GM12878 (cell line): ENCODE results near the gene RTN3. TPM values are rescaled to one million over a fixed set of nuclear protein-coding genes. Genes with fewer than 3 reads are reported as not detected.

Experiments
- ATF7 ChIP-seq: fragments of 450-650 bp; IDR thresholded peaks from 2 replicates; pipeline ENCODE4 v1.6.1; 2016; ENCODE audit warnings: low read depth, mild to moderate bottlenecking
- CEBPZ ChIP-seq: fragments of 150-350 bp; IDR thresholded peaks from 2 replicates; pipeline ENCODE4 v1.6.1; 2016; ENCODE audit warnings: low read depth, low read length
- CHD2 ChIP-seq: IDR thresholded peaks from 2 replicates; pipeline ENCODE4 v1.6.1; 2011; ENCODE audit warnings: low read depth, low read length, improper control_type of control experiment, borderline replicate concordance
- ETV6 ChIP-seq, 2 experiments: fragments of 450-650 bp in 1 of 2; IDR thresholded peaks in 1 of 2; conservative IDR thresholded peaks in 1 of 2; 2 replicates each; pipeline ENCODE4 v1.6.1; 2014; ENCODE audit warnings: antibody characterized with exemption in 1 of 2, borderline replicate concordance in 1 of 2, low read depth in 1 of 2, mild to moderate bottlenecking in 1 of 2, moderate library complexity in 1 of 2
- FOXK2 ChIP-seq: fragments of 450-650 bp; IDR thresholded peaks from 2 replicates; pipeline ENCODE4 v1.6.1; 2017; ENCODE audit warnings: mild to moderate bottlenecking, moderate library complexity
- MTA2 ChIP-seq: fragments of 450-650 bp; IDR thresholded peaks from 2 replicates; pipeline ENCODE4 v1.6.1; 2016; ENCODE audit warnings: low read depth, mild to moderate bottlenecking, moderate library complexity
- NFIC ChIP-seq: IDR thresholded peaks from 2 replicates; pipeline ENCODE4 v1.6.1; 2012; ENCODE audit warnings: low read depth, mild to moderate bottlenecking, inconsistent platforms, low read length, moderate library complexity
- NR2F1 ChIP-seq: fragments of 450-650 bp; conservative IDR thresholded peaks from 2 replicates; pipeline ENCODE4 v1.6.1; 2017; ENCODE audit warnings: mild to moderate bottlenecking
- PAX5 ChIP-seq: IDR thresholded peaks from 2 replicates; pipeline ENCODE4 v1.6.1; 2011; ENCODE audit warnings: low read depth, low read length, borderline replicate concordance
- PKNOX1 ChIP-seq: fragments of 450-650 bp; IDR thresholded peaks from 2 replicates; pipeline ENCODE4 v1.6.1; 2016; ENCODE audit warnings: mild to moderate bottlenecking
- RCOR1 ChIP-seq: conservative IDR thresholded peaks from 2 replicates; pipeline ENCODE4 v1.6.1; 2012; ENCODE audit warnings: low read depth, low read length, improper control_type of control experiment
- SMARCA5 ChIP-seq: fragments of 450-650 bp; IDR thresholded peaks from 2 replicates; pipeline ENCODE4 v1.6.1; 2017; ENCODE audit warnings: mild to moderate bottlenecking
- SREBF1 ChIP-seq: IDR thresholded peaks from 2 replicates; pipeline ENCODE4 v1.6.1; 2012; ENCODE audit warnings: mild to moderate bottlenecking, low read length
- SUZ12 ChIP-seq: fragments of 200-600 bp; sonication (generic); IDR thresholded peaks from one replicate; pipeline ENCODE4 v1.6.1; 2018; ENCODE audit warnings: antibody characterized with exemption, mild to moderate bottlenecking; ENCODE audit not compliant: unreplicated experiment
- TARDBP ChIP-seq: IDR thresholded peaks from 2 replicates; pipeline ENCODE4 v1.6.1; 2016; ENCODE audit warnings: borderline replicate concordance
- ZSCAN29 ChIP-seq: fragments of 450-650 bp; IDR thresholded peaks from 2 replicates; pipeline ENCODE4 v1.6.1; 2017; ENCODE audit warnings: mild to moderate bottlenecking, moderate library complexity
- polyA plus RNA-seq, 11 experiments: library from polyadenylated mRNA; depleted of rRNA in 4 of 11; unstranded in 6 of 11; stranded (reverse) in 5 of 11; fragments of >200 nt; fragmentation: Nextera tagmentation in 4 of 11; fragmentation: Illumina TruSeq in 1 of 11; extraction: Ambion mirVana in 4 of 11; extraction: Trizol in 1 of 11; gene quantifications; 1 replicate in 1 of 11; 2 replicates in 10 of 11; pipeline versions ENCODE4 v1.2.1 to v1.2.3, GENCODE V29; 2011 to 2016; ENCODE audit warnings: inconsistent platforms in 2 of 11, missing spikeins in 2 of 11, low read depth in 1 of 11
- total RNA-seq, 4 experiments: library from RNA; depleted of rRNA in 3 of 4; stranded (reverse); fragments of >200 nt in 3 of 4; fragmentation: Illumina TruSeq in 1 of 4; extraction: Trizol in 1 of 4; gene quantifications; 2 replicates each; pipeline versions ENCODE4 v1.2.1 to v1.2.3, GENCODE V29; 2013 to 2021
- TF ChIP-seq, protein P1 (sequence below): fragments of 450-650 bp; conservative IDR thresholded peaks from 2 replicates; pipeline ENCODE4 v1.6.1; 2017; ENCODE audit warnings: mild to moderate bottlenecking, moderate library complexity
- TF ChIP-seq, protein P2 (sequence below), 3 experiments: IDR thresholded peaks in 2 of 3; conservative IDR thresholded peaks in 1 of 3; 2 replicates each; pipeline ENCODE4 v1.5.1; 2011; ENCODE audit warnings: low read depth in 3 of 3, low read length in 3 of 3, mild to moderate bottlenecking in 3 of 3, control low read depth in 2 of 3, moderate library complexity in 2 of 3, inconsistent platforms in 1 of 3, mixed read lengths in 1 of 3; ENCODE audit not compliant: control insufficient read depth in 2 of 3, insufficient read depth in 1 of 3; ENCODE audit errors: extremely low read depth in 1 of 3
- TF ChIP-seq, protein P3 (sequence below): IDR thresholded peaks from 2 replicates; pipeline ENCODE4 v1.6.1; 2011; ENCODE audit warnings: mild to moderate bottlenecking, low read depth, low read length, moderate library complexity; ENCODE audit not compliant: insufficient replicate concordance

The RTN3 gene
- total and polyA plus RNA-seq, 10 of the 15 experiments (the other 5 are each of a cell fraction or from before 2014, with no cell fraction given) = 22.9 to 64.2 (median 47.0) TPM

DNA sequence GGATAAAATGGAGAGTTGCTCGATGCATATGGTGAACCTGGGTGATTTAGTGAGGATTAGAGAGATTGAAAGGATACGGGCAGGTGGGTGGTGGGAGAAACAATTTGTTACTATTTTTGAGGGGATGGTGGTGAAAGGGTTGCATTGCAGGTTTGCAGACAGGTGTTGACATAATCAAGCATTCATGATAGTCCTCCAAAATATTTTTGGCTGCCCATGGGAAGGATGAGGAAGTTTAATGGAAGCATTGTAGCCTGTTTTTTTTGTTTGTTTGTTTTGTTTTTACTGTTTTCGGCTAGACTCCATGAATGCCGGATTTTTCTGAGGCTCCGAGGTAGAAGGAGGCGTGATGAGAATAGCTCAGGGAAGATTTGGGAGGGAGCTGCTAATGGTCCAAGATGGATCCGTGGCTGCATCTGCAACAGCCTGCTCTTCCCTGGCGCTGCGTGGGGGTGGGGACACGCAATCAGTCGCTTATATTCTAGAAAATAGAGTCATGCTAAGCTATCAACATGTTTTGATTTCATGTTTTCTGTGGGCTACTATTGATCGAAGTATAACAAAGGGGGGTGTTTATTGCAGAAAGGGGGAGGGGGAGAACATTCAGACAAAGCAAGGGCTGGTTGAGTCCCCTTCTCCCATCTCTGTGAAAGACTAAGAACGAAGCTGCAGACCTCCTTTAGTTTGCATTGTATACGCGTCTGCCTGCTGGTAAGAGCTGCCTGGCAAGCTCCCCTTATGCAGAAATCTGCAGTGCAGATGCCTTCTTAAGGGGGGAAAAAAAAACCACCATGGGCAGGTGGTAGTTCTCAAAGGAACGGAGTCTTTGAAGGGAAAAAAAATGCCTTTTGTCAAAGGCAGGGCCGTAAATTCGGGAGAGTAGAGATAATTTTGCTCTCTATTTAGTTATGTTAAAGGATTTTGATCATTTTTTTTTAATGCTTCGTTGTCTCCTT lies 1.0 kb downstream of the RTN3 start (continued):
- TF ChIP-seq, protein P1, sequence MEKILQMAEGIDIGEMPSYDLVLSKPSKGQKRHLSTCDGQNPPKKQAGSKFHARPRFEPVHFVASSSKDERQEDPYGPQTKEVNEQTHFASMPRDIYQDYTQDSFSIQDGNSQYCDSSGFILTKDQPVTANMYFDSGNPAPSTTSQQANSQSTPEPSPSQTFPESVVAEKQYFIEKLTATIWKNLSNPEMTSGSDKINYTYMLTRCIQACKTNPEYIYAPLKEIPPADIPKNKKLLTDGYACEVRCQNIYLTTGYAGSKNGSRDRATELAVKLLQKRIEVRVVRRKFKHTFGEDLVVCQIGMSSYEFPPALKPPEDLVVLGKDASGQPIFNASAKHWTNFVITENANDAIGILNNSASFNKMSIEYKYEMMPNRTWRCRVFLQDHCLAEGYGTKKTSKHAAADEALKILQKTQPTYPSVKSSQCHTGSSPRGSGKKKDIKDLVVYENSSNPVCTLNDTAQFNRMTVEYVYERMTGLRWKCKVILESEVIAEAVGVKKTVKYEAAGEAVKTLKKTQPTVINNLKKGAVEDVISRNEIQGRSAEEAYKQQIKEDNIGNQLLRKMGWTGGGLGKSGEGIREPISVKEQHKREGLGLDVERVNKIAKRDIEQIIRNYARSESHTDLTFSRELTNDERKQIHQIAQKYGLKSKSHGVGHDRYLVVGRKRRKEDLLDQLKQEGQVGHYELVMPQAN = no peak; the same call in 1 of the 2 replicates
- TF ChIP-seq FOXK2 = no peak
- TF ChIP-seq NFIC = no peak
- TF ChIP-seq ETV6 (conservative IDR thresholded peaks at IDR 0.05 in 1 of 2, IDR thresholded peaks at IDR 0.05 in 1 of 2; ENCODE audit: borderline replicate concordance in 1 of 2, low read depth in 1 of 2) = no peak
- TF ChIP-seq PKNOX1 = peak; percentile 37; the same call in 1 of the 2 replicates
- no peak for TF ChIP-seq SREBF1
- 0 out of 2 replicates have a peak, but pooled peaks have one; percentile 2 for TF ChIP-seq PAX5
- no peak for TF ChIP-seq ZSCAN29
- TF ChIP-seq NR2F1 = no peak
- TF ChIP-seq RCOR1 = no peak
- TF ChIP-seq, protein P2, sequence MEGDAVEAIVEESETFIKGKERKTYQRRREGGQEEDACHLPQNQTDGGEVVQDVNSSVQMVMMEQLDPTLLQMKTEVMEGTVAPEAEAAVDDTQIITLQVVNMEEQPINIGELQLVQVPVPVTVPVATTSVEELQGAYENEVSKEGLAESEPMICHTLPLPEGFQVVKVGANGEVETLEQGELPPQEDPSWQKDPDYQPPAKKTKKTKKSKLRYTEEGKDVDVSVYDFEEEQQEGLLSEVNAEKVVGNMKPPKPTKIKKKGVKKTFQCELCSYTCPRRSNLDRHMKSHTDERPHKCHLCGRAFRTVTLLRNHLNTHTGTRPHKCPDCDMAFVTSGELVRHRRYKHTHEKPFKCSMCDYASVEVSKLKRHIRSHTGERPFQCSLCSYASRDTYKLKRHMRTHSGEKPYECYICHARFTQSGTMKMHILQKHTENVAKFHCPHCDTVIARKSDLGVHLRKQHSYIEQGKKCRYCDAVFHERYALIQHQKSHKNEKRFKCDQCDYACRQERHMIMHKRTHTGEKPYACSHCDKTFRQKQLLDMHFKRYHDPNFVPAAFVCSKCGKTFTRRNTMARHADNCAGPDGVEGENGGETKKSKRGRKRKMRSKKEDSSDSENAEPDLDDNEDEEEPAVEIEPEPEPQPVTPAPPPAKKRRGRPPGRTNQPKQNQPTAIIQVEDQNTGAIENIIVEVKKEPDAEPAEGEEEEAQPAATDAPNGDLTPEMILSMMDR (IDR thresholded peaks at IDR 0.05 in 2 of 3, conservative IDR thresholded peaks at IDR 0.05 in 1 of 3; ENCODE audit: control insufficient read depth in 2 of 3, extremely low read depth in 1 of 3, insufficient read depth in 1 of 3, low read depth in 3 of 3, low read length in 3 of 3) = peak in 1 of 3 experiments; percentile 37; a peak in 2 of 6 replicates
- 0 out of 2 replicates have a peak, but pooled peaks have one; percentile 4 for TF ChIP-seq MTA2
- TF ChIP-seq CEBPZ = no peak
- no peak for TF ChIP-seq TARDBP
- no peak for TF ChIP-seq ATF7
- TF ChIP-seq, protein P3, sequence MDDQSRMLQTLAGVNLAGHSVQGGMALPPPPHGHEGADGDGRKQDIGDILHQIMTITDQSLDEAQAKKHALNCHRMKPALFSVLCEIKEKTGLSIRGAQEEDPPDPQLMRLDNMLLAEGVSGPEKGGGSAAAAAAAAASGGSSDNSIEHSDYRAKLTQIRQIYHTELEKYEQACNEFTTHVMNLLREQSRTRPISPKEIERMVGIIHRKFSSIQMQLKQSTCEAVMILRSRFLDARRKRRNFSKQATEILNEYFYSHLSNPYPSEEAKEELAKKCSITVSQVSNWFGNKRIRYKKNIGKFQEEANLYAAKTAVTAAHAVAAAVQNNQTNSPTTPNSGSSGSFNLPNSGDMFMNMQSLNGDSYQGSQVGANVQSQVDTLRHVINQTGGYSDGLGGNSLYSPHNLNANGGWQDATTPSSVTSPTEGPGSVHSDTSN = no peak
- no peak for TF ChIP-seq SMARCA5
- TF ChIP-seq SUZ12 = no peak
- no peak for TF ChIP-seq CHD2
